ENCODE measurements around the gene LYPD3.

The LYPD3 gene

GRCh38 chr19:43429395-43429794, 36.0 kb downstream of the LYPD3 start:
- no peak overlapping the region for H3K4me3 ChIP-seq (ENCODE audit: low read depth, low read length)
- DNase-seq (ENCODE audit: low read depth) = no peak
- no peak for TF ChIP-seq CTCF (IDR thresholded peaks at IDR 0.05; ENCODE audit: low read depth, low read length, missing control alignments)

GRCh38 chr19:43425567-43426392, 39.6 kb downstream of the LYPD3 start:
- no peak for DNase-seq (ENCODE audit: low read depth)
- TF ChIP-seq CTCF (IDR thresholded peaks at IDR 0.05; ENCODE audit: low read depth, low read length, missing control alignments) = peak; percentile 56
- H3K4me3 ChIP-seq (ENCODE audit: low read depth, low read length) = no peak overlapping the region

GRCh38 chr19:43423779-43424178, 41.6 kb downstream of the LYPD3 start:
- H3K4me3 ChIP-seq (ENCODE audit: low read depth, low read length) = no peak overlapping the region
- no peak for DNase-seq (ENCODE audit: low read depth)
- no peak for TF ChIP-seq CTCF (IDR thresholded peaks at IDR 0.05; ENCODE audit: low read depth, low read length, missing control alignments)

- H3K4me3 ChIP-seq (ENCODE audit: low read depth, low read length) = no peak overlapping the region
- DNase-seq (ENCODE audit: low read depth) = no peak
- TF ChIP-seq CTCF (IDR thresholded peaks at IDR 0.05; ENCODE audit: low read depth, low read length, missing control alignments) = no peak
These were observed 42.7 kb downstream of the LYPD3 start for GRCh38 chr19:43422689-43423066.

- no peak for TF ChIP-seq CTCF (IDR thresholded peaks at IDR 0.05; ENCODE audit: low read depth, low read length, missing control alignments)
- H3K4me3 ChIP-seq (ENCODE audit: low read depth, low read length) = no peak overlapping the region
- no peak for DNase-seq (ENCODE audit: low read depth)
These were observed 43.3 kb downstream of the LYPD3 start for GRCh38 chr19:43422000-43422688.

- DNase-seq (ENCODE audit: low read depth) = no peak
- TF ChIP-seq CTCF (IDR thresholded peaks at IDR 0.05; ENCODE audit: low read depth, low read length, missing control alignments) = no peak
- no peak overlapping the region for H3K4me3 ChIP-seq (ENCODE audit: low read depth, low read length)
These were observed 44.5 kb downstream of the LYPD3 start for GRCh38 chr19:43420954-43421353.

All from GM12864 (cell line).